Stimulated activated naive CD8-positive, alpha-beta T cell treated with anti-CD3 and anti-CD28 coated beads, Interleukin-15, amount 100 ng/mL, for 72 hours (primary cell): ENCODE results near the gene RNF152.
A peak's percentile ranks its signal among the peaks of the same experiment; 100 is the strongest.

Experiments used
- ATAC-seq: fragments of 150-1000 bp; cut with Tn5 transposase; 2 replicates; pipeline ENCODE4 v1.10.0; 2021; ENCODE audit warnings: mild to moderate bottlenecking, moderate library complexity
- DNase-seq, 2 donors: peaks; one replicate each; pipeline ENCODE4 v3.0.0; 2021 to 2022
- H3K27ac Mint-ChIP-seq, 2 donors: one replicate each; pipeline ENCODE4 v1.8.0; 2022; ENCODE audit warnings: mild to moderate bottlenecking in 2 of 2, mixed read lengths in 2 of 2, moderate library complexity in 2 of 2
- H3K27me3 Mint-ChIP-seq: one replicate; pipeline ENCODE4 v1.8.0; 2022; ENCODE audit warnings: mixed read lengths
- H3K4me1 Mint-ChIP-seq: one replicate; pipeline ENCODE4 v1.8.0; 2022; ENCODE audit warnings: mild to moderate bottlenecking, mixed read lengths
- H3K4me3 Mint-ChIP-seq, 2 donors: one replicate each; pipeline ENCODE4 v1.8.0; 2022; ENCODE audit warnings: mild to moderate bottlenecking in 2 of 2, mixed read lengths in 2 of 2, moderate library complexity in 1 of 2
- H3K9me3 Mint-ChIP-seq, 2 donors: one replicate each; pipeline ENCODE4 v1.8.0; 2022; ENCODE audit warnings: mixed read lengths in 2 of 2

RNF152 gene

DNA sequence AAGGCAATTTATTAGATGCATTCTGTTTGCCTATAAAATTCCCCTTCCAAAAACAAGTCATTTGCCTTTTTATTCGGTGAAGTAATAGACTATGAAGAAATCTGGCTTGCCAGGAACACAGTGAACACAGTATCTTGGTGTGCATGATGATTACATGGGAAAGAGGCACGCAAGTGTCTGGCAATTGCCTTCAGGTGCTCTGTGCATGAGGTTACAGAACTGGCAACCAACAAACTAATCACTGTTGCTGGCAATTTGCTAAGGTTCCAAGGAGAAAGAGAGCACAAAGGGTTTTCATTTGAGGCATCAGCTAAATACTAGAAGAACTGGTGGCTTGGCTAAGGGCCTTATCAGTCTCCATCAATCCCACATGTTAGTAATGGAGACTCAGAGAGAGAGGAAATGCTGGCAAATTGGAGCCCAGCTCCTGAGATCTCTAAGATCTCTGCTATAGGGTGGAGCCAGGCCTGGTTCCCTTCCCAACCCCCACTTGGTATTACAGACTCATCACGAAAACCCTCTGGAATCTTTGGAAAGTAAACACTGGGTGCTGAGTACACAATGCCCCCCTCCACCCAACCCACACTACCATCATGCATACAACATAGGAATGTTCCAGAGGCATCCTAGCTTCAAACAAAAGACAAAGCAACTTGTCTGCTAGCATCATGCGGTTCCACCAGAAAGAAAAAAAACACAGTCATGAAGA lies 10.4 kb downstream of the RNF152 start:
- no peaks in the 10 kb centered on the region for H3K4me1 Mint-ChIP-seq
- no peak for ATAC-seq
- no peak overlapping the region for H3K4me3 Mint-ChIP-seq
- peaks cover 16% of the 10 kb centered on the region for H3K27me3 Mint-ChIP-seq
- no peak overlapping the region for H3K27ac Mint-ChIP-seq
- no peaks in the 10 kb centered on the region for H3K9me3 Mint-ChIP-seq
- DNase-seq: no peak

DNA sequence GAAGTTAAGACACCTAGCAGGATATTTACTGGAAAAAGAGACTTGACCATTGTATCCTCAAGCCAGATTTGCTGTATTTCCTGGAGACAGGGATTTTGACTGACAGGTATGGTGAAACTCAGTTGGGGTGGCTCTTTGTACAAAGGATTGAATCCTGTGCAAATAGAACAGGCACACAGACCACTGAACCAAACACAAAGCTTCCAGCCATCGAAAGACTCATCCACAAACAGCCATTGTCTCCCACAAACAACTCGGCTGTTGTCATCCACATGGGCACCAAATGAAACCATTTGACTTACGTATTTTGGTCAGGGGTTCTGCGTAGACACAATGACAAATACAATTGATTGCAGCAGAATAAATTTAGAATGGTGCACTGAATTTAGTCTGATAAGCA lies 15.9 kb downstream of the RNF152 start:
- no peak for DNase-seq
- H3K9me3 Mint-ChIP-seq: no peaks in the 10 kb centered on the region
- ATAC-seq: no peak
- no peak overlapping the region for H3K4me3 Mint-ChIP-seq
- H3K27me3 Mint-ChIP-seq: peaks cover 20% of the 10 kb centered on the region
- H3K27ac Mint-ChIP-seq: no peak overlapping the region
- H3K4me1 Mint-ChIP-seq: no peaks in the 10 kb centered on the region

DNA sequence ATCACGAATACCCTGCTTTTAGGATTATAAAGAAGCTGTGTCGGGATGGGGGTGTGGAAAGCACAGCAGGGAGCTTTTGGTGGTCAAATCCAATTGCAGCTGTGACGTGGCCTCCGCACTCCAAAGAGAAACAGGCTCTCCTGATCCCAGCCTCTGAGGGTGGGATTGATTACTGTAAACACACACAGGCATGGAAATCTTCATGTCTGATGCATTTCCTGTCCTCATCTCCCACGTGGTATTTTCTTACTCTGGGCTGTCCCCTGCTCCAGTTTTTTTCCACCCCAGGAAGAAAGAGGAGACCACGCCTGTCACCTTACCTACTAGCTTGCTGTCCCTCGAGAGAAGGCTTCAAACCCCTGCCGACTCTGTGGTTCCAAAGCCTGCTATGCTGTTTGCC lies 22.7 kb downstream of the RNF152 start:
- Mint-ChIP-seq H3K4me3 (no peak overlapping the region), H3K9me3 (no peaks in the 10 kb centered on the region), H3K27ac (no peak overlapping the region), H3K4me1 (no peaks in the 10 kb centered on the region), H3K27me3 (peaks cover 7% of the 10 kb centered on the region)
- ATAC-seq (no peak), DNase-seq (no peak)

DNA sequence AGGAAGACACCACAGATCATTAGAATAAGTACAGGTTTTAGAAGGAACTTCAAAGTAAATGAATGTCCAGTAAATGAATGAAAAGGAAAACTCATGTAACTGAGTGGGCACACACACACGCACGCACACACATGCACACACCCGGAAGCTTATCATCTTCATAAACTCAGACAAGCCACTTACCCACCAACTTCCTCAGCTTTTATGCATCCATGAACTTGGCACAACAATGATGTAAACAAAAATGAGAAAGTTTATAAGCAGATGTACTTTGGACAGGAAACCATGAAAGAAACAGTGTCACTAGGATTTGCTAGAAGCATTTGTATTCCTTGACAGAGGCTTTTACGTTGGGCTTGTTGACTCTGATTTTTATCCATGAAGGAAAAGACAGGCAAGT lies 23.2 kb downstream of the RNF152 start:
- Mint-ChIP-seq H3K4me1 (no peaks in the 10 kb centered on the region), H3K4me3 (no peak overlapping the region), H3K27ac (no peak overlapping the region), H3K9me3 (no peaks in the 10 kb centered on the region), H3K27me3 (peaks cover 7% of the 10 kb centered on the region)
- DNase-seq (no peak), ATAC-seq (no peak)

DNA sequence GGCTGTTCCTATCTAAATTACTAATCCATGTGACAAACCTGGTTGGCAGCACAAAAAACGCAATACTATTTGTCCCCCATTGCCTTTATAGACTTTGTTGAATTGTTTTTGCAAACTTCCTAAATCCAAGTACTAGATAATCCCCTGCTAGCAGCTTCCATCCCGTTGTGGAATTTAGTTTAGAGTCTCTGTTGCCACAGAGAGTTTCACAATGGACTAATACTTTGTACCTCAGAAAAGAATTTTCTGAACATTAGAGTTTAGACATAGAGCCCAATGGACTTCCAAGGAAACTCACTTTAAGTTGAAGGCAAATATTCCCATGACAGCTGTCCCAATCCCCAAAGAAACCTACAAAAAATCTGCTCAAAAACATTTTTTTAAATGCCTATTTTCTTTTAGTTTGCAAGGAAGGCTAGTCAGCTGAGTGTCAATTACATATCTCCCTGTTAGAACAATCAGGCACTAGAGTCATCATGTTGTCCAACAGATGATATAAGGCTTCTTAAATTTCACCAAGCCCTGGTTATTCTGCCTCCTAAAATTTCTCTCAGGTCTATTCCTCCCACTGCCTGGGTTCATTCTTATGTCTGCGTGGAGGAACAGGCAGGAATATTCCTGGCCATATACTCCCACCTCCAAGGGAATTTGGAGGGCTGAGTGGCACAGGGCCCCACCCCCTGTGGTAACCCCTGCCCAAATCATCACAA lies 27.2 kb downstream of the RNF152 start:
- peaks cover 7% of the 10 kb centered on the region for H3K27me3 Mint-ChIP-seq
- DNase-seq (no peak), ATAC-seq (no peak)
- H3K27ac Mint-ChIP-seq: no peak overlapping the region
- no peaks in the 10 kb centered on the region for H3K9me3 Mint-ChIP-seq
- no peaks in the 10 kb centered on the region for H3K4me1 Mint-ChIP-seq
- no peak overlapping the region for H3K4me3 Mint-ChIP-seq

DNA sequence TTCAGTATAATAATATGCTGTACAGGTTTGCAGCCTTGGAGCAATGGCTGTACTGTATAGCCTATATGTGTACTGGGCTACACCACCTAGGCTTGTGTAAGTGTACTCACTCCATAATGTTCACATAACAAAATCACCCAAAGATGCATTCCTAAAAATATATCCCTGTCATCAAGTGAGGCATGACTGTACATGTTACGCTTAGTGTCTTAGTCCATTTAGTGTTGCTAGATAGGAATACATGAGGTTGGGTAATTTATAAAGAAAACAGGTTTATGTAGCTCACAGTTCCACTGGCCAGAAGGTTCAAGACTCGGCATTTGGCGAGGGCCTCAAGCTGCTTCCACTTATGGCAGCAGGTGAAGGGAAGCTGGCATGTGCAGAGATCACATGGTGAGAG lies 31.4 kb downstream of the RNF152 start:
- ATAC-seq (no peak), DNase-seq (no peak)
- Mint-ChIP-seq H3K4me1 (no peaks in the 10 kb centered on the region), H3K9me3 (no peaks in the 10 kb centered on the region), H3K27me3 (peaks cover under 1% of the 10 kb centered on the region), H3K27ac (no peak overlapping the region), H3K4me3 (no peak overlapping the region)

DNA sequence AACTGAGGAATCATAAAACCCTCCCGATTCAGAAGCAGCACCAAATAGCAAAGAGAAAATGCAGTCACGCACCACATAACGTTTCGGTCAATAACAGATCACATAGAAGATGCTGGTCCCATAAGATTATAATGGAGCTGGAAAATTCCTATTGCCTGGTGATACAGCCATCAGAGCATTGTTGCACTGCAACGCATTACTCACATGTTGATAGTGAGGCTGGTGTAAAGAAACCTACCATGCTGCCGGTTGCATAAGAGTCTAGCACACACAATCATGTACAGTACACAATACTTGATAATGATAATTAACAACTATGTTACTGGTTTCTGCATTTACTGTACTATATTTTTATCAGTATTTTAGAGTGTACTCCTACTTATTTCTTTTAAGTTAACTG lies 32.5 kb downstream of the RNF152 start:
- DNase-seq: no peak
- Mint-ChIP-seq H3K27ac (no peak overlapping the region), H3K4me1 (no peaks in the 10 kb centered on the region), H3K9me3 (no peaks in the 10 kb centered on the region), H3K4me3 (no peak overlapping the region), H3K27me3 (no peaks in the 10 kb centered on the region)
- no peak for ATAC-seq

DNA sequence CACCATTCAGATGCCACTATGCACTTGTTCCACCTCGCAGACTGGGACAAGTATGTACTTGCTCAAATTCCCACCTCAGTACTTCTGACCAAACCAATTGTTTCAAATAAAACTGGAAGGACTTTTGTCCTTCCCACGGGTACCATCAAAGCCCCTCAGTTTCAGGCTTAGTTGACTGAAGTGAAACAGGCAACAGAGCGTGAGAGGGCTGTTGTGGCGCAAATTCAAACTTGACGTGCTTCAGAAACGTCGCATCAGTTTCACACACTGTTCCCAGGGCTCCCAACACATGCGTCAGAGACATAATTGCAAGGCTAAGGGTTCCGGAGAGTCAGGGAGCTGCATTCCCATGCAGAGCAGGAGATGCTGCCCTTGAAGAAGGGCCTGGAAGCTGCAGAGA lies 33.7 kb downstream of the RNF152 start:
- peaks cover 3% of the 10 kb centered on the region for H3K27me3 Mint-ChIP-seq
- H3K4me1 Mint-ChIP-seq: no peaks in the 10 kb centered on the region
- peak overlapping the region in 1 of 2 donors; percentile 5 for H3K27ac Mint-ChIP-seq
- no peak overlapping the region for H3K4me3 Mint-ChIP-seq
- no peaks in the 10 kb centered on the region for H3K9me3 Mint-ChIP-seq
- ATAC-seq: no peak
- no peak for DNase-seq

DNA sequence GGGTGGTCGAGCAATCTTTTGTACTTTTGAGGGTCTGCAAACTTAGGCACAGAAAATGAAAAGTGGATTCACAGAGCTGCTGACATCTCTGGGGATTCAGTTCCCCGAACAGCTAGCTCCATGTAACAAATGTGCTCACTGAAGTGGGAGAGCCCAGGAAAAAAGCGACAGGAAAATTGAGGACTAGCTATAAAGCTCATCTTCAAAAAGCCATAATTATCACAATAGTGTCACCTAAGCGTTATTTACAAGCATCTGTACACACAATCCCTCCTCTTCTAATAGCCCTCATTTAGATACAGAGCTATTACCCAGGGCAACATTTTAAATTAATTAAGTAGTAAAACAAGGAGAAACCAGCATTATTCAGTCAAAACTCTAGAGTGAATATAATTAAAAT lies 36.1 kb downstream of the RNF152 start:
- ATAC-seq (no peak), DNase-seq (no peak)
- Mint-ChIP-seq H3K27me3 (peaks cover 9% of the 10 kb centered on the region), H3K9me3 (no peaks in the 10 kb centered on the region), H3K4me3 (no peak overlapping the region), H3K27ac (no peak overlapping the region), H3K4me1 (no peaks in the 10 kb centered on the region)

DNA sequence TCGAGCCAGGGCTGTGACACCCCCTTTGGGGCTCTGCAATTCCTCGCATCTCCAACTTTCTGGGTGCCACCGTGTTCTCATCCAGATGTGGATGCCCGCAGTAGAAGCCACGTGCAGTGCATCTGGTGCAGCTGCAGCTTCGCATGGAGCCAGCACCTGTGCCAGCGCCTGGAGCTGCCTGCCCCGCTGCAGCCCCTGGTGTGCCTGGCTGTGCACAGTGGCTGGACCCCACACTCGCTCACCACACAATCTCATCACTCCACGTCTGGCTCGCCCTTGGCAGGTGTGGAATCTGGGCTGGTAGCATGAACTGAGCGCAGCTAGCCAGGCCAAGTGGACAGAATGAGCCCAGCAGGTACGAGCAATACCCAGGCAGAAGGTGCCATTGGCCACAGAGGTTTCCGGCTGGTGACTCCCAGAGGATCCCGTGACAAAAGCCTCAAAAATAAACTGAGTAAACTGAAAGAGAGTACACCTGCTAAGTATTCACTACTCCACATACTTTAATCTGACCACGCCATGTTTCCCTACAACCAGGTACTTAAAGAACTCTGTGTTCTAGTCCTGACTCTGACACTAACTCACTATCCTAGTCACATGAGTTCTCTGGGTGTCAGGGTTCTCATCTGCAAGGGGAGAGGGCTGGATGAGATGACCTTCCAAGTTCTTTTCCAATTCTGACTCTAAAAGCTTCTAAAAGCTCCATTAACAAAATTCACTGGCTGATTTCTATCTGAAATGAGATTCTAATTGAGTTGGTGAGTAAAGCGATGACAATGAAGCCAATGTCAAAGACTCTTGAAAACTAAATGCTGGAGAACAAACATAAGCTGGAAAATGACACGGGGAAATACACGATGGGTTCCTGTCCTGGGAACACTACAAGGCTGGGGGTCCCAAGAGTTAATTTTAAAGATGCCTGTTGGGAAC lies 37.1 kb downstream of the RNF152 start:
- Mint-ChIP-seq H3K9me3 (no peaks in the 10 kb centered on the region), H3K4me1 (no peaks in the 10 kb centered on the region), H3K27ac (no peak overlapping the region), H3K4me3 (no peak overlapping the region), H3K27me3 (peaks cover 9% of the 10 kb centered on the region)
- no peak for ATAC-seq
- DNase-seq: no peak

DNA sequence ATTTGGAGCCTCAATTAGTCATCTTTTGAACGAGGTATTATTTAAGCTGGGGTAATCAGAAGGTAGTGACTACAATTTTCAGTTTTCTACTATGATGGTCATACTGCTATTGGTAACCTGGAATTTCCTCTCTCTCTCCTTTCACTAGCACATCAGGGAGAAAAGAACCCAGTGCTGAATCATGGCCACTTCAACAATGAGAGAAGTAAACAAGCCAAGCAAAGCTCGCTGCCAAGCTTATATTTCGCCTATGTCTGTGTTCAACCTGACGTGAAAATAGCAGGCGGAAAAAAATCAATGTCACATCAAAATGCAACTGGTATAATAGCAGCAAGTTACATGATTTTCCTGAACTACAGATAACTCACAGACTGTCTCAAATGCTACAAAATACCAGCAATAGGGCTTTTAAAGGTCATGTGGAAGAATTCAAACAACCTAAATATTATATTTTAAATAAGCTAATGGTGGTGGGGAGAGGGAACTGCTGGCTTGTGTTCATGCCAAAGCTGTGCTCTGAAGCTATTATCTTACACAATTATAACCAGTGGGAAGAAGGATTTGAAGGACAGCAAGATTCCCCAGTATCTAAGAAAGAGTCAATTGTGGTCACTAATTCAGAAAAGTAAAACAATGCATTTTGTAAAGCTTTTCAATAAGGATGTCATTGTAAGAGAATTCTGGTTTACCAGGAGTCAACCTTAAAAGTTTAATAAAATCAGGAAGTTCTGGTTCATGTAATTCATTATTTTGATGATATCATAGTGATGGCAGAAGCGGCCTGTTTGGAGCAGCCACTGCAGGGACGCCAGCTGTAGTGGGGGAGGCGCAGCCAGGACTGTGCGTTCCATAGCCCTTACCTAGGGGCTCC lies 38.0 kb downstream of the RNF152 start:
- DNase-seq (no peak), ATAC-seq (no peak)
- no peaks in the 10 kb centered on the region for H3K9me3 Mint-ChIP-seq
- no peaks in the 10 kb centered on the region for H3K4me1 Mint-ChIP-seq
- no peak overlapping the region for H3K4me3 Mint-ChIP-seq
- peaks cover 9% of the 10 kb centered on the region for H3K27me3 Mint-ChIP-seq
- no peak overlapping the region for H3K27ac Mint-ChIP-seq

DNA sequence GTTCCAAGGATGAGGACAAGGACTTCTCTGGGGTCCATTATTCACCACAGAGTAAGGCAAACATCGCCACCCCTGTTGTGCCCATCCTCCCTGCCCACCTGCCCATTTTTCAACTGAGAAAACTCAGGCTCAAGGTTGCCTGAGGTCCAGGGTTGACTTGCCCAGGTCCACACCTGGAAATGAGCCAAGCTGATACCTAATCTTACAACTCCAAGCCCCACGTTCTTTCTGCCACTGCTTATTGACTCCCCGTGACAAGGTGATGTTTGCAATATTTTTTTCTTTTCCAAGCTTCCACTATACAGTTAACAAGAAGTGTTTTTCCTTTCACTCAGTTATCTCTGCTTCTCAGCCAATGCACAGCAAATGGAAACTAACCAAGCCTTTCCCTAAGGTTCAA lies 39.0 kb downstream of the RNF152 start:
- Mint-ChIP-seq H3K27ac (no peak overlapping the region), H3K4me3 (no peak overlapping the region), H3K4me1 (no peaks in the 10 kb centered on the region), H3K9me3 (no peaks in the 10 kb centered on the region), H3K27me3 (peaks cover 10% of the 10 kb centered on the region)
- no peak for DNase-seq
- ATAC-seq: no peak

DNA sequence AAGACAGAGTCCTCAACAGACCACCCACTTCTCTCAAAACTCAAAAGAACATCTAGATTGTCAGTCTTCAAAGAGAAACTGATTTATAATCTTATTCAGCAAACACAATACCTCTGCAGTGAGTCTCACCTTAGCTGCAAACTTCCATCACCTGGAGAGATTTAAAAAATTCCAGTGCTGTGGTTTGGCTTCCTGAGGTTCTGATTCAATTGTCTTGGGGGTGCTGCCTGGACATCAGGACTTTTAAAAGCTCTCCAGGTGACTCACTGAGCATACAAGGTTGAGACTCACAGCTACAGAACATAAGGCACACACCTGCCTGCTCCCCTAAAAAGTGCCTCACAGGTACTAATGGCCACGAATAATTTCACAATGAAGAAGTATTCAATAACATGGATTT lies 40.3 kb downstream of the RNF152 start:
- Mint-ChIP-seq H3K9me3 (no peaks in the 10 kb centered on the region), H3K27me3 (peaks cover 23% of the 10 kb centered on the region), H3K4me1 (no peaks in the 10 kb centered on the region), H3K4me3 (no peak overlapping the region), H3K27ac (no peak overlapping the region)
- ATAC-seq (no peak), DNase-seq (no peak)

DNA sequence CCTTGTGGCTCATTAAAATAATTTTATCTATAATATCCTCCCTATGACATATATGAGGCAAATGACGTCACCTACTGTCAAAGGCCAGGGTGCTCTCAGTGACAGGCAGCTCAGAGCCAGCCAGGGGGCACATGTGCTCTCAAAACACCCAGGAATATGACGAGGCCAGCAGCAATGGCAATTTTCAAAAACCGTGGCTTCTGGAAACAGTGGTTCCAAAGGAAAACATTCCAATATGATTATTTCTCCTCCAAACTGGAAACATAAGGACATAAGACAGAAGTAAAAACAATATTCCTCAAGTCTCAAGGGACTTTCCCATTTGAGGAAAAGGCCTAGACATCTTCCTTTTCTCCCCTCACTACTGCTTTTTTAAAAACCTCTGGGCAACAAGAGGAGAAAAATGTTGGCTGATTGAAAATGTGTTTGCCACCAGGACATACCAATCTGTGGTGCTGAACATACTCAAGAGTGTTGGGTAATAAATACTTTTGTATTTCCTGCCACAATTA lies 40.8 kb downstream of the RNF152 start:
- DNase-seq (no peak), ATAC-seq (no peak)
- Mint-ChIP-seq H3K9me3 (no peaks in the 10 kb centered on the region), H3K4me1 (no peaks in the 10 kb centered on the region), H3K4me3 (no peak overlapping the region), H3K27me3 (peaks cover 25% of the 10 kb centered on the region), H3K27ac (no peak overlapping the region)

DNA sequence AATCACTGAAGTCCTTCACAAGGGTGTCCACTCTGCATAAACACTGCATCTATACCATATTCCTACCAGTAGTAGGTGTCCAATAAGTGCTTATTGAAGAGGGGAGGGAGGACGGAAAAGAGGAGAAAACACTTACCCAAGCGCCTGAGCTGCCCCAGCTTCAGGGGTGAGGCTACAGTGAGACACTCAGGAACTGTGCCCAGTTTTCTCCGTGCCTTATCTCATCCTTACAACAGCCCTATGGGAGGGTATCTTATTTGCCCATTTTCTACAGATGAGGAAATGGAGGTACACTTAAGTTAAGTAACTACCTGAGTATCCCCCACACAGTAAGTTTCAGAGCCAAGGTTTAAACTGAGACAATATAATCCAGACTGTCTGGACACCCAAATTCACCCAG lies 41.5 kb downstream of the RNF152 start:
- DNase-seq (no peak), ATAC-seq (no peak)
- H3K4me1 Mint-ChIP-seq: no peaks in the 10 kb centered on the region
- H3K9me3 Mint-ChIP-seq: no peaks in the 10 kb centered on the region
- H3K27me3 Mint-ChIP-seq: peaks cover 28% of the 10 kb centered on the region
- H3K4me3 Mint-ChIP-seq: no peak overlapping the region
- no peak overlapping the region for H3K27ac Mint-ChIP-seq
